ENCODE measurements around the gene GSTT4. TPM values are rescaled to one million over a fixed set of nuclear protein-coding genes. Genes with fewer than 3 reads are reported as not detected.

Gene GSTT4
- total RNA-seq, 1 experiment from 2014 or later = not detected

GRCh38 chr22:24026733-24027132 is 21.5 kb upstream of the GSTT4 start:
- H4K91ac ChIP-seq (ENCODE audit: insufficient read length, low read depth, low read length) = no peak overlapping the region
- no peak overlapping the region for H4K8ac ChIP-seq (replicated peaks; ENCODE audit: insufficient read length, low read depth, low read length)
- no peak overlapping the region for H3K4ac ChIP-seq (ENCODE audit: low read depth, low read length)
- no peak overlapping the region for H3K27ac ChIP-seq (ENCODE audit: insufficient read length, low read depth, low read length)
- Mint-ChIP-seq H3K4me3 (no peak overlapping the region), H3K9me3 (peaks cover 0 to 3% of the 10 kb centered on the region in 2 experiments; a peak in 3 of 5 replicates), H3K36me3 (ENCODE audit: insufficient read depth in 1 of 3, low read depth in 3 of 3) (peaks cover 0 to 3% (median 0%) of the 10 kb centered on the region in 3 experiments; a peak in 2 of 7 replicates), H3K27me3 (ENCODE audit: low read depth) (no peaks in the 10 kb centered on the region), H3K4me1 (peaks cover 3 to 12% of the 10 kb centered on the region in 2 experiments; a peak in 3 of 4 replicates), H3K27ac (no peak overlapping the region; a peak in 1 of 7 replicates)
- no peak overlapping the region for H2BK20ac ChIP-seq (ENCODE audit: low read depth, low read length, poor library complexity, severe bottlenecking)
- no peak overlapping the region for H3T11ph ChIP-seq (ENCODE audit: low read length)
- no peaks in the 10 kb centered on the region for H4K20me1 ChIP-seq (ENCODE audit: control insufficient read depth, insufficient read depth, insufficient read length)
- no CpG with 5 or more reads among the region's 3 CpGs for WGBS (ENCODE audit: extremely low coverage, insufficient read length, low lambda C conversion rate)
- H3K23me2 ChIP-seq (ENCODE audit: insufficient read length, low read depth, low read length, poor library complexity, severe bottlenecking) = no peaks in the 10 kb centered on the region
- no peak for TF ChIP-seq CTCF (conservative IDR thresholded peaks at IDR 0.05)
- no peak overlapping the region for H2BK5ac ChIP-seq (ENCODE audit: insufficient read length, low read length)
- H3K27me3 ChIP-seq (ENCODE audit: insufficient read depth, low read length) = no peaks in the 10 kb centered on the region
- no peak overlapping the region for H2BK15ac ChIP-seq (ENCODE audit: low read depth, low read length)
- H3K14ac ChIP-seq (ENCODE audit: insufficient read depth, low read length) = no peak overlapping the region
- H3K23ac ChIP-seq (ENCODE audit: insufficient read length, low read depth, low read length) = no peak overlapping the region
- no peak overlapping the region for H3K18ac ChIP-seq (ENCODE audit: insufficient read length, low read depth, low read length)
- no peak overlapping the region for H2BK120ac ChIP-seq (ENCODE audit: low read depth, low read length, poor library complexity, severe bottlenecking)
- H2AFZ ChIP-seq (ENCODE audit: low read length) = no peak overlapping the region
- H3K79me1 ChIP-seq (ENCODE audit: insufficient read depth, low read depth, low read length, poor library complexity, severe bottlenecking) = peaks cover 3% of the 10 kb centered on the region
- no peaks in the 10 kb centered on the region for H3K9me3 ChIP-seq (ENCODE audit: control insufficient read depth, low read depth, low read length)
- no peak overlapping the region for H4K5ac ChIP-seq (ENCODE audit: insufficient read length, low read depth, low read length)
- no peak overlapping the region for H3K4me2 ChIP-seq (ENCODE audit: insufficient read depth, insufficient read length, low read length)
- no peak overlapping the region for H2AK5ac ChIP-seq (ENCODE audit: insufficient read length, low read length)
- no peak overlapping the region for H2BK12ac ChIP-seq (ENCODE audit: insufficient read length, low read depth, low read length)
- no peak overlapping the region for H3K9ac ChIP-seq (ENCODE audit: extremely low read depth, insufficient read length, low read length)
- H3K79me2 ChIP-seq (ENCODE audit: insufficient read depth, low read length) = peaks cover 5% of the 10 kb centered on the region; the same call in 1 of the 2 replicates
- no peak overlapping the region for H3K56ac ChIP-seq (ENCODE audit: insufficient read length, low read depth, low read length)
- DNase-seq = no peak
- no peaks in the 10 kb centered on the region for H3K4me1 ChIP-seq (ENCODE audit: insufficient read depth, low read length)
